ENCODE data around the gene GRPR. TPM values are rescaled to one million over a fixed set of nuclear protein-coding genes. Genes with fewer than 3 reads are reported as not detected.

The GRPR gene
- total and polyA plus RNA-seq, 12 donors = 0.03 to 0.57 (median 0.28) TPM; not detected in 1

- Histone ChIP-seq H3K36me3 (no peaks in the 10 kb centered on the region), H3K4me3 (no peak overlapping the region), H3K4me1 (no peaks in the 10 kb centered on the region), H3K27ac (no peak overlapping the region), H3K27me3 (peaks cover 0 to 81% (median 0%) of the 10 kb centered on the region in 7 donors), H3K9me3 (no peaks in the 10 kb centered on the region)
- no peak for DNase-seq
- WGBS, 2 donors = 80 to 88% methylated on average over 4 of the region's 4 CpGs
- no peak for ATAC-seq
- TF ChIP-seq CTCF (IDR thresholded peaks at IDR 0.05) = no peak
- intact Hi-C loops (cut with DNase I) = no loop called here
Measured at GRCh38 chrX:16140448-16140847, 17.1 kb downstream of the GRPR start.

GRCh38 chrX:16140983-16141382 is 17.6 kb downstream of the GRPR start:
- intact Hi-C loops (cut with DNase I) = no loop called here
- ATAC-seq (no peak), DNase-seq (no peak)
- Histone ChIP-seq H3K9me3 (no peaks in the 10 kb centered on the region), H3K4me1 (no peaks in the 10 kb centered on the region), H3K27me3 (peaks cover 0 to 80% (median 0%) of the 10 kb centered on the region in 7 donors), H3K36me3 (no peaks in the 10 kb centered on the region), H3K4me3 (no peak overlapping the region), H3K27ac (no peak overlapping the region)
- no peak for TF ChIP-seq CTCF (IDR thresholded peaks at IDR 0.05)

GRCh38 chrX:16141422-16142245 is 18.3 kb downstream of the GRPR start:
- Histone ChIP-seq H3K36me3 (no peaks in the 10 kb centered on the region), H3K27ac (no peak overlapping the region), H3K4me1 (no peaks in the 10 kb centered on the region), H3K4me3 (no peak overlapping the region), H3K27me3 (peaks cover 0 to 80% (median 0%) of the 10 kb centered on the region in 7 donors), H3K9me3 (no peaks in the 10 kb centered on the region)
- 87 to 89% methylated on average over 4 of the region's 4 CpGs for WGBS, 2 donors
- intact Hi-C loops (cut with DNase I) = no loop called here
- no peak for DNase-seq
- TF ChIP-seq CTCF (IDR thresholded peaks at IDR 0.05) = no peak
- ATAC-seq = no peak

- no peak for TF ChIP-seq CTCF (IDR thresholded peaks at IDR 0.05)
Measured at GRCh38 chrX:16142246-16142558, 18.8 kb downstream of the GRPR start.

More at GRCh38 chrX:16142246-16142558, 18.8 kb downstream of the GRPR start:
- intact Hi-C loops (cut with DNase I) = no loop called here
- no peaks in the 10 kb centered on the region for H3K4me1 ChIP-seq
- peaks cover 0 to 76% (median 0%) of the 10 kb centered on the region in 7 donors for H3K27me3 ChIP-seq
- no peaks in the 10 kb centered on the region for H3K9me3 ChIP-seq
- no peaks in the 10 kb centered on the region for H3K36me3 ChIP-seq
- DNase-seq = no peak
- ATAC-seq = no peak
- no peak overlapping the region for H3K27ac ChIP-seq
- H3K4me3 ChIP-seq = no peak overlapping the region

Data from heart right ventricle (tissue), 16 donors.